OCI-LY7 (cell line): ENCODE measurements around the gene PPM1H. TPM values are rescaled to one million over a fixed set of nuclear protein-coding genes. Genes with fewer than 3 reads are reported as not detected.

ENCODE experiments used
- BruUV-seq: library from RNA; stranded (reverse); fragments of 400-500 nt; replicated peaks from 2 replicates; lab custom pipeline; 2021; lab: Mats Ljungman, UMichigan
- CTCF ChIA-PET: fragments of 300-600 bp; sonication (Branson Sonifier 250); formaldehyde crosslinking; loops from one replicate; lab custom pipeline; 2022; ENCODE audit warnings: antibody characterized with exemption; ENCODE audit not compliant: unreplicated experiment; lab: Charles Lee
- POLR2A ChIA-PET: fragments of 300-600 bp; sonication (Branson Sonifier 250); formaldehyde crosslinking; loops from one replicate; lab custom pipeline; 2022; ENCODE audit warnings: antibody characterized with exemption; lab: Charles Lee
- DNase-seq: peaks from one replicate; pipeline ENCODE4 v3.0.0-alpha.2; 2015; ENCODE audit warnings: low spot score
- H2AFZ ChIP-seq: fragments of 200-600 bp; sonication (generic), shearing (Covaris generic); 2 replicates; pipeline ENCODE4 v1.6.1; 2014; ENCODE audit warnings: mild to moderate bottlenecking, antibody characterized with exemption, low read length, moderate library complexity
- H3K27ac ChIP-seq: fragments of 200-600 bp; sonication (generic); 2 replicates; pipeline ENCODE4 v1.5.1; 2014; ENCODE audit warnings: mixed run types, low read depth, mild to moderate bottlenecking, moderate library complexity, low read length, inconsistent platforms; ENCODE audit not compliant: poor library complexity, severe bottlenecking
- H3K36me3 ChIP-seq: fragments of 200-600 bp; sonication (generic); 2 replicates; pipeline ENCODE4 v1.6.1; 2014; ENCODE audit warnings: mild to moderate bottlenecking, antibody characterized with exemption, low read length, moderate library complexity, mixed read lengths; ENCODE audit not compliant: insufficient read depth
- H3K4me1 ChIP-seq: fragments of 200-600 bp; sonication (generic); 2 replicates; pipeline ENCODE4 v1.5.1; 2014; ENCODE audit warnings: mild to moderate bottlenecking, low read length; ENCODE audit not compliant: insufficient read depth, poor library complexity, severe bottlenecking
- H3K4me2 ChIP-seq: fragments of 200-600 bp; sonication (generic); 2 replicates; pipeline ENCODE4 v1.6.1; 2014; ENCODE audit warnings: mild to moderate bottlenecking, low read length
- H3K4me3 ChIP-seq: fragments of 200-600 bp; sonication (generic); 2 replicates; pipeline ENCODE4 v1.5.1; 2014; ENCODE audit warnings: mild to moderate bottlenecking, low read depth, low read length; ENCODE audit not compliant: poor library complexity, severe bottlenecking
- H3K79me2 ChIP-seq: fragments of 200-600 bp; sonication (generic); 2 replicates; pipeline ENCODE4 v1.6.1; 2016; ENCODE audit warnings: low read depth, mild to moderate bottlenecking, low read length, moderate library complexity, mixed read lengths; ENCODE audit not compliant: insufficient read depth
- H3K9me2 ChIP-seq: fragments of 200-600 bp; sonication (generic); 2 replicates; pipeline ENCODE4 v1.6.1; 2016; ENCODE audit warnings: mild to moderate bottlenecking, low read length, mixed read lengths; ENCODE audit not compliant: insufficient read depth
- H3K9me3 ChIP-seq: fragments of 200-600 bp; sonication (generic); 2 replicates; pipeline ENCODE4 v1.6.1; 2014; ENCODE audit warnings: mild to moderate bottlenecking, mixed run types, low read length, mixed read lengths
- H4K20me1 ChIP-seq: fragments of 200-600 bp; sonication (generic); 2 replicates; pipeline ENCODE4 v1.6.1; 2014; ENCODE audit warnings: mild to moderate bottlenecking, antibody characterized with exemption, low read length, moderate library complexity, mixed read lengths; ENCODE audit not compliant: insufficient read depth
- EZH2phosphoT487 ChIP-seq: fragments of 200-600 bp; sonication (generic); IDR thresholded peaks from 2 replicates; pipeline ENCODE4 v1.6.1; 2018; ENCODE audit warnings: low read depth, borderline replicate concordance, mild to moderate bottlenecking, mixed run types, antibody characterized with exemption, low read length, moderate library complexity, mixed read lengths
- intact Hi-C: fragments of 100-400 bp; cut with micrococcal nuclease; formaldehyde crosslinking; loops from one replicate; pipeline ENCODE4 v1.10.0; 2022; ENCODE audit not compliant: unreplicated experiment
- total RNA-seq, 2 experiments: library from RNA; depleted of rRNA in 1 of 2; stranded (reverse); fragments of >200 nt in 1 of 2; shearing (Covaris generic) in 1 of 2; gene quantifications; 2 replicates each; pipeline ENCODE4 v1.2.3, GENCODE V29; 2014 to 2022
- TF ChIP-seq, protein P1 (sequence below): fragments of 200-600 bp; sonication (generic); conservative IDR thresholded peaks from 2 replicates; pipeline ENCODE4 v1.5.1; 2014; ENCODE audit warnings: mild to moderate bottlenecking, antibody characterized with exemption, low read length, moderate library complexity, mixed read lengths

The PPM1H gene
- total RNA-seq, 2 experiments from 2014 or later, result 2.0 to 3.4 TPM

DNA sequence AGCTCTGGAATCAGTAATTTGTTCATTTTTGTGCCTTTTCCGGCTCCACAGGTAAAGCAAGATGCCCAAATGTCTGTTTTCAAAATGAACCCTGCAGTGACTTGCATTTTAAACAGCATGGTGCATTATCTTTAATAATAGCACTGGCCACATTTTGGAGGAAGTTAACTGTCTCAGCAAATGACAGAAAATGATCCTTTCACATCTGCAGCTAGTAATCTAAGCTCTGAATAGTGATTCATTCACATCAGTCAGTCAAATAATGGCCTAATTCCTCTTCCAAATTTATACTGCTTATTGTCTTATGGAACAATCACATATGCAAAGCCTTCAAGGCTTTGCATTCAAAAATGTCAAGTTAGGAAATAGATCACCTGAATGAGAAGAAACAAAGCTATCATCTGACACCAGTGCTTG, 75.6 kb downstream of the PPM1H start:
- no peaks in the 10 kb centered on the region for H4K20me1 ChIP-seq
- H3K9me2 ChIP-seq, result no peaks in the 10 kb centered on the region
- intact Hi-C loops, result no loop called here
- H2AFZ ChIP-seq, result no peak overlapping the region
- no peaks in the 10 kb centered on the region for H3K9me3 ChIP-seq
- no TSS peak for BruUV-seq
- H3K4me3 ChIP-seq, result no peak overlapping the region
- CTCF ChIA-PET, result no interaction called here
- no peak for DNase-seq
- H3K79me2 ChIP-seq, result no peaks in the 10 kb centered on the region
- POLR2A ChIA-PET, result interaction anchor here (0.6 kb wide), 1 partner anchor 202 kb away, joined by 3 read pairs; no protein-coding TSS in a partner anchor
- peaks cover 5% of the 10 kb centered on the region for H3K4me1 ChIP-seq
- H3K36me3 ChIP-seq, result no peaks in the 10 kb centered on the region
- TF ChIP-seq EZH2phosphoT487, result no peak
- TF ChIP-seq, protein P1, sequence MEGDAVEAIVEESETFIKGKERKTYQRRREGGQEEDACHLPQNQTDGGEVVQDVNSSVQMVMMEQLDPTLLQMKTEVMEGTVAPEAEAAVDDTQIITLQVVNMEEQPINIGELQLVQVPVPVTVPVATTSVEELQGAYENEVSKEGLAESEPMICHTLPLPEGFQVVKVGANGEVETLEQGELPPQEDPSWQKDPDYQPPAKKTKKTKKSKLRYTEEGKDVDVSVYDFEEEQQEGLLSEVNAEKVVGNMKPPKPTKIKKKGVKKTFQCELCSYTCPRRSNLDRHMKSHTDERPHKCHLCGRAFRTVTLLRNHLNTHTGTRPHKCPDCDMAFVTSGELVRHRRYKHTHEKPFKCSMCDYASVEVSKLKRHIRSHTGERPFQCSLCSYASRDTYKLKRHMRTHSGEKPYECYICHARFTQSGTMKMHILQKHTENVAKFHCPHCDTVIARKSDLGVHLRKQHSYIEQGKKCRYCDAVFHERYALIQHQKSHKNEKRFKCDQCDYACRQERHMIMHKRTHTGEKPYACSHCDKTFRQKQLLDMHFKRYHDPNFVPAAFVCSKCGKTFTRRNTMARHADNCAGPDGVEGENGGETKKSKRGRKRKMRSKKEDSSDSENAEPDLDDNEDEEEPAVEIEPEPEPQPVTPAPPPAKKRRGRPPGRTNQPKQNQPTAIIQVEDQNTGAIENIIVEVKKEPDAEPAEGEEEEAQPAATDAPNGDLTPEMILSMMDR, result no peak
- peak overlapping the region; percentile 14; the same call in 1 of the 2 replicates for H3K4me2 ChIP-seq
- no peak overlapping the region for H3K27ac ChIP-seq

DNA sequence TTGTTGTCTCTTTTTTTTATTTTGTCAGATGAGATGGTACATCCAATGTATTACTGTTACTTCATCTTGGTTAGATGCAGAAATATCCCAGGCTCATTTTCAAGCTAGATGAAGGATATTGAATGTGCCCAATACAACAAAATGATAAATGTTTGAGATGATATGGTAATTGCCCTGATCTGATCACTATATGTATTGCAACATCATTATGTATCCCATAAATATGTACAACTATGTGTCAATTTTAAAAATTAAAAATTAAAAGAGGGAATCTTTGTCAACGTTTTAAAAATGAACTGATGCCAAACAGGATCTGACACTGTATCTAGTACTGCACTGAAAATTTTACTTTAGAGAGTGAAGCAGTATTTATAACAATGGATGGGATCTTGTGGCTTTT, 78.5 kb downstream of the PPM1H start:
- ChIA-PET CTCF (no interaction called here), POLR2A (no interaction called here)
- H3K9me3 ChIP-seq, result no peaks in the 10 kb centered on the region
- intact Hi-C loops, result no loop called here
- H3K4me2 ChIP-seq, result no peak overlapping the region
- H3K4me1 ChIP-seq, result peaks cover 5% of the 10 kb centered on the region
- H3K79me2 ChIP-seq, result no peaks in the 10 kb centered on the region
- TF ChIP-seq EZH2phosphoT487, result no peak
- TF ChIP-seq, protein P1, result no peak
- no peak overlapping the region for H3K4me3 ChIP-seq
- H3K36me3 ChIP-seq, result no peaks in the 10 kb centered on the region
- DNase-seq, result no peak
- H3K9me2 ChIP-seq, result no peaks in the 10 kb centered on the region
- no peaks in the 10 kb centered on the region for H4K20me1 ChIP-seq
- no TSS peak for BruUV-seq
- H2AFZ ChIP-seq, result no peak overlapping the region
- H3K27ac ChIP-seq, result no peak overlapping the region

DNA sequence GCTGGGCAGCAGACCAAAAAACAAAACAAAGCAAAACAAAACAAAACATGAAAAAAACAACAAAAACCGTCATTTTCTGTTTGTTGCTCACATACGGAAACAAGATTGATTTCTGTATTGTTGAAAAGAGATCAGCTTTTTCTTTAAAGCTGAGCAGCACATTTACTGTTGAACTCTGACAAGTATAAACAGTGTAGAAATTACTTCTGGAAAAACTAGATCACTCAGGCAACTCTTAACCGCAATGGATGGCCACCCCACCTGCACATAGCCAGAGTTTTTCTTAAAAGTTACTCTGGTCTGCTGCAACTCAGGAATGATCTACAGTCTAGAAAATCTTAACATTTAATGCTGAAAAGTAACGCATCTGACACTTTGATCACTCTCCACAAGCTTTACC, 80.9 kb downstream of the PPM1H start:
- BruUV-seq, result no TSS peak
- Histone ChIP-seq H3K9me3 (no peaks in the 10 kb centered on the region), H3K27ac (no peak overlapping the region), H3K36me3 (no peaks in the 10 kb centered on the region), H3K4me3 (no peak overlapping the region), H3K4me2 (no peak overlapping the region), H3K9me2 (no peaks in the 10 kb centered on the region), H3K79me2 (no peaks in the 10 kb centered on the region), H3K4me1 (no peaks in the 10 kb centered on the region), H2AFZ (no peak overlapping the region), H4K20me1 (no peaks in the 10 kb centered on the region)
- DNase-seq, result no peak
- ChIA-PET CTCF (no interaction called here), POLR2A (interaction anchor here (1.0 kb wide), 1 partner anchor 29 kb away, joined by 3 read pairs; no protein-coding TSS in a partner anchor)
- TF ChIP-seq, protein P1, result no peak
- no peak for TF ChIP-seq EZH2phosphoT487
- intact Hi-C loops, result no loop called here
